Raji (cell line): ENCODE data around the gene ADGRE3.

ENCODE experiments used
- POLR2A ChIP-seq: IDR thresholded peaks from 2 replicates; pipeline ENCODE4 v1.6.1; 2011; ENCODE audit warnings: low read depth, low read length, control low read depth; ENCODE audit not compliant: insufficient read depth

Gene ADGRE3

GRCh38 chr19:14575428-14575980 is 99.1 kb downstream of the ADGRE3 start:
- TF ChIP-seq POLR2A = no peak

- TF ChIP-seq POLR2A = peak; percentile 95
Measured at GRCh38 chr19:14571695-14572490, 102.8 kb downstream of the ADGRE3 start, which contains the start of gene NDUFB7. TSS of gene NDUFB7 (minus strand) at chr19:14572066. CDS start at chr19:14572000, 66 bp downstream.

DNA sequence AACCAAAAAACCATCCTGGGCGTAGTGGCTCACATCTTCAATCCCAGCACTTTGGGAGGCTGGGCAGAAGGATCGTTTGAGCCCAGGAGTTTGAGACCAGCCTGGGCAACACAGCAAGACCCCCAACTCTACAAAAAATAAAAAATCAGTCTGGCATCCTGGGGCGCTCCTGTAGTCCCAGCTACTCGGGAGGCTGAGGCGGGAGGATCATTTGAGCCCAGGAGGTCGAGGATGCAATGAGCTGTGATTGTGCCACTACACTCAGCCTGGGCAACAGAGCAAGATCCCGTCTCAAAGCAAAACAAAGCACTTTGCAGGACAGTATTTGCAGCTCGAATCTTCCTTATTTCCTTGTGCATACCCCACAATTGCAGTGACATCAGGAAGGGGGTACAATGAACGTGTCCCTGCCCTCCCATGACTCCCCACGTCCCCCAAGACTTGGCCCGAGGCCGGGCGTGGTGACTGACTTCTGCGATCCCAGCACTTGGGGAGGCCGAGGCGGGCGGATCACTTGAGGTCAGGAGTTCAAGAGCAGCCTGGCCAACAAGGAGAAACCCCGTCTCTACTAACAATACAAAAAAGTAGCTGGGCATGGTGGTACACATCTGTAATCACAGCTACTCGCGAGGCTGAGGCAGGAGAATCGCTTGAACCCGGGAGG is 103.6 kb downstream of the ADGRE3 start:
- TF ChIP-seq POLR2A = no peak
